ENCODE measurements around the gene NOS3. TPM values are rescaled to one million over a fixed set of nuclear protein-coding genes. Genes with fewer than 3 reads are reported as not detected.
A peak's percentile ranks its signal among the peaks of the same experiment; 100 is the strongest.

NOS3 gene
- total RNA-seq, 1 experiment from 2014 or later = 0.66 TPM

GRCh38 chr7:150974468-150975391, 16.1 kb upstream of the NOS3 start:
- DNase-seq = peak; percentile 36
- Histone ChIP-seq H4K20me1 (ENCODE audit: low read length) (no peaks in the 10 kb centered on the region), H2AFZ (ENCODE audit: low read length) (peak overlapping the region; percentile 79), H3K4me1 (ENCODE audit: insufficient read depth, low read length) (no peaks in the 10 kb centered on the region; the same call in 1 of the 2 replicates), H3K27me3 (ENCODE audit: low read length) (peaks cover 11% of the 10 kb centered on the region), H3F3A (ENCODE audit: low read length, unreplicated experiment) (no peaks in the 10 kb centered on the region), H3K27ac (ENCODE audit: low read length) (no peak overlapping the region), H3K9me3 (ENCODE audit: low read length) (no peaks in the 10 kb centered on the region), H3K79me2 (ENCODE audit: low read length) (no peaks in the 10 kb centered on the region), H3K4me2 (ENCODE audit: low read length) (peak overlapping the region; percentile 89), H3K4me3 (ENCODE audit: low read length) (peak overlapping the region; percentile 71), H3K9ac (ENCODE audit: low read length) (no peak overlapping the region), H3K36me3 (ENCODE audit: low read depth, low read length) (no peaks in the 10 kb centered on the region), H3K9me2 (replicated peaks; ENCODE audit: low read length) (no peaks in the 10 kb centered on the region)
- intact Hi-C loops (cut with micrococcal nuclease) = loop anchor here (10.0 kb wide), 1 partner anchor 140 kb away; no protein-coding TSS in a partner anchor
- CTCF ChIA-PET = no interaction called here
- ATAC-seq = peak; percentile 53
- TF ChIP-seq EZH2 (IDR thresholded peaks at IDR 0.05; ENCODE audit: low read length, unreplicated experiment) (no peak), EZH2phosphoT487 (IDR thresholded peaks at IDR 0.05; ENCODE audit: borderline replicate concordance, low read length) (no peak)
- TF ChIP-seq, protein P1, sequence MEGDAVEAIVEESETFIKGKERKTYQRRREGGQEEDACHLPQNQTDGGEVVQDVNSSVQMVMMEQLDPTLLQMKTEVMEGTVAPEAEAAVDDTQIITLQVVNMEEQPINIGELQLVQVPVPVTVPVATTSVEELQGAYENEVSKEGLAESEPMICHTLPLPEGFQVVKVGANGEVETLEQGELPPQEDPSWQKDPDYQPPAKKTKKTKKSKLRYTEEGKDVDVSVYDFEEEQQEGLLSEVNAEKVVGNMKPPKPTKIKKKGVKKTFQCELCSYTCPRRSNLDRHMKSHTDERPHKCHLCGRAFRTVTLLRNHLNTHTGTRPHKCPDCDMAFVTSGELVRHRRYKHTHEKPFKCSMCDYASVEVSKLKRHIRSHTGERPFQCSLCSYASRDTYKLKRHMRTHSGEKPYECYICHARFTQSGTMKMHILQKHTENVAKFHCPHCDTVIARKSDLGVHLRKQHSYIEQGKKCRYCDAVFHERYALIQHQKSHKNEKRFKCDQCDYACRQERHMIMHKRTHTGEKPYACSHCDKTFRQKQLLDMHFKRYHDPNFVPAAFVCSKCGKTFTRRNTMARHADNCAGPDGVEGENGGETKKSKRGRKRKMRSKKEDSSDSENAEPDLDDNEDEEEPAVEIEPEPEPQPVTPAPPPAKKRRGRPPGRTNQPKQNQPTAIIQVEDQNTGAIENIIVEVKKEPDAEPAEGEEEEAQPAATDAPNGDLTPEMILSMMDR (conservative IDR thresholded peaks at IDR 0.05; ENCODE audit: low read depth, low read length) = peak; percentile 29; the same call in 1 of the 2 replicates
- BruUV-seq (replicated peaks) = no TSS peak
- POLR2A ChIA-PET (ENCODE audit: unreplicated experiment) = no interaction called here

DNA sequence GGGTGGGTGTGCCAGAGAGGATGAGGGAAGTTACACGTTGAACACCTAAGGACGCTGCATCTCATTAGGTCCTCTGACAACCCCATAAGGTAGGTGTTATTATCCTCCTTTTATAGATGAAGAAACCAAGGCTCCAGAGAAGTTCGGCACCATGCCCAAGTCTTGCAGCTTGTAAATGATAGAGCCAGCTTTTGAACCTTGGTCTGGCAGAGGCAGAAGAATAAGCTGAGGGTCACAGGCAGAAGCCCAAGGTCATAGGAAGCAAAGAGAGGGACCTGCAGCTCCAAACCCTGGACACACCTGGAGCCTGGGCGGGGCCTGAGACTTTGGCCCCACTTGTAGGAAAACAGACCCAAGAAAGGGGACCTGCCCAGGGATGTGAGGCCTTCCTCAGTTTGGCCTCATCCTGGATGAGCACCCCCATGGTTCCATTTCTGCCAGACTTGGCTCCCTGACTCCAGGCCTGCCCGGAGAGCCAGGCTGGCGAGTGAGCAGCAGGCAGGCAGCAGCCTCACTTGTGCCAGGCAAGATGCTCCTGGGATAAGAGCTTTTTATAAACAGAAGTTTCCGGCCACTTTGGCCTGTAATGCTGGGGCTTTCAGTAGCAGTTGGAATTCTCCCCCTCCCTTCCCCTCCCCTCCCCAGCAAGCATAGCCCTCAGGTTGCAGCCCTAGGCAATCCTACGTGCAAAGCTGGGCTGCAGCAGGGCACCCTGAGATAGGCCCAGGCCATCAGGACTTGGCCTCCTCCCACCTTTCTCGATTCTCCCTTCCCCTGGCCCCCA, 15.1 kb upstream of the NOS3 start:
- Histone ChIP-seq H2AFZ (ENCODE audit: low read length) (peak overlapping the region; percentile 79; the same call in 1 of the 2 replicates), H3K4me1 (ENCODE audit: insufficient read depth, low read length) (no peaks in the 10 kb centered on the region; the same call in 1 of the 2 replicates), H3F3A (ENCODE audit: low read length, unreplicated experiment) (no peaks in the 10 kb centered on the region), H3K27me3 (ENCODE audit: low read length) (peaks cover 17% of the 10 kb centered on the region), H3K4me3 (ENCODE audit: low read length) (peak overlapping the region; percentile 71), H3K36me3 (ENCODE audit: low read depth, low read length) (no peaks in the 10 kb centered on the region), H3K9ac (ENCODE audit: low read length) (no peak overlapping the region), H3K79me2 (ENCODE audit: low read length) (no peaks in the 10 kb centered on the region), H3K27ac (ENCODE audit: low read length) (no peak overlapping the region), H4K20me1 (ENCODE audit: low read length) (no peaks in the 10 kb centered on the region), H3K9me2 (replicated peaks; ENCODE audit: low read length) (no peaks in the 10 kb centered on the region), H3K9me3 (ENCODE audit: low read length) (no peaks in the 10 kb centered on the region), H3K4me2 (ENCODE audit: low read length) (peak overlapping the region; percentile 89)
- POLR2A ChIA-PET (ENCODE audit: unreplicated experiment) = interaction anchor here (0.7 kb wide), 1 partner anchor 13 kb away, joined by 19 read pairs; no protein-coding TSS in a partner anchor
- no TSS peak for BruUV-seq (replicated peaks)
- DNase-seq (no peak), ATAC-seq (no peak)
- TF ChIP-seq, protein P1 (conservative IDR thresholded peaks at IDR 0.05; ENCODE audit: low read depth, low read length) = no peak
- TF ChIP-seq EZH2phosphoT487 (IDR thresholded peaks at IDR 0.05; ENCODE audit: borderline replicate concordance, low read length) (no peak), EZH2 (IDR thresholded peaks at IDR 0.05; ENCODE audit: low read length, unreplicated experiment) (no peak)
- intact Hi-C loops (cut with micrococcal nuclease) = loop anchor here (10.0 kb wide), 1 partner anchor 139 kb away; no protein-coding TSS in a partner anchor
- CTCF ChIA-PET = no interaction called here
